Fibroblast of skin of abdomen (primary cell): ENCODE data around the gene FHIT.

Source experiments
- DNase-seq: peaks from one replicate; pipeline ENCODE4 v3.0.0-alpha.2; 2013

FHIT gene

GRCh38 chr3:59895972-59896371 is 1355.3 kb downstream of the FHIT start:
- DNase-seq, result no peak

- no peak for DNase-seq
These were observed 1356.7 kb downstream of the FHIT start for GRCh38 chr3:59894425-59895121.

- no peak for DNase-seq
These were observed 1360.6 kb downstream of the FHIT start for GRCh38 chr3:59890639-59891038.

GRCh38 chr3:59886790-59887189 is 1364.5 kb downstream of the FHIT start:
- DNase-seq, result no peak

GRCh38 chr3:59885899-59886400 is 1365.3 kb downstream of the FHIT start:
- DNase-seq, result no peak

- no peak for DNase-seq
These were observed 1366.2 kb downstream of the FHIT start for GRCh38 chr3:59885101-59885500.

GRCh38 chr3:59884409-59884808 is 1366.8 kb downstream of the FHIT start:
- DNase-seq, result no peak

- DNase-seq, result no peak
These were observed 1368.5 kb downstream of the FHIT start for GRCh38 chr3:59882746-59883145.

- DNase-seq, result no peak
These were observed 1370.5 kb downstream of the FHIT start for GRCh38 chr3:59880717-59881116.

GRCh38 chr3:59879031-59879581 is 1372.1 kb downstream of the FHIT start:
- no peak for DNase-seq

- peak; percentile 77 for DNase-seq
These were observed 1373.2 kb downstream of the FHIT start for GRCh38 chr3:59878038-59878427.

GRCh38 chr3:59877263-59878037 is 1373.8 kb downstream of the FHIT start:
- DNase-seq, result peak; percentile 76

GRCh38 chr3:59876533-59877062 is 1374.7 kb downstream of the FHIT start:
- no peak for DNase-seq

- DNase-seq, result no peak
These were observed 1377.5 kb downstream of the FHIT start for GRCh38 chr3:59873576-59874230.

- DNase-seq, result no peak
These were observed 1379.1 kb downstream of the FHIT start for GRCh38 chr3:59872128-59872527.

GRCh38 chr3:59867185-59868002 is 1383.9 kb downstream of the FHIT start:
- DNase-seq, result no peak

GRCh38 chr3:59866076-59866475 is 1385.2 kb downstream of the FHIT start:
- no peak for DNase-seq

GRCh38 chr3:59865351-59865750 is 1385.9 kb downstream of the FHIT start:
- DNase-seq, result no peak

- peak; percentile 16 for DNase-seq
These were observed 1388.6 kb downstream of the FHIT start for GRCh38 chr3:59862686-59863085.

- peak; percentile 74 for DNase-seq
These were observed 1393.5 kb downstream of the FHIT start for GRCh38 chr3:59857589-59858346.

- no peak for DNase-seq
These were observed 1394.3 kb downstream of the FHIT start for GRCh38 chr3:59856934-59857460.
